Smooth muscle cell (in vitro differentiated cells): ENCODE measurements around the gene ADPGK. TPM values are rescaled to one million over a fixed set of nuclear protein-coding genes. Genes with fewer than 3 reads are reported as not detected.
"Not testable (repeated sequence)": the region's sequence is repeated elsewhere in the genome, so short reads cannot be mapped to it uniquely, and the experiment has no call there.

Source experiments
- DNase-seq: peaks from one replicate; lab custom pipeline; 2025; ENCODE audit not compliant: unreplicated experiment; lab: John Stamatoyannopoulos, UW
- H2AFZ ChIP-seq: fragments of 200-600 bp; sonication (generic); 2 replicates; pipeline ENCODE4 v1.6.0; 2016; ENCODE audit warnings: antibody characterized with exemption, low read depth, mild to moderate bottlenecking
- H3F3A ChIP-seq: fragments of 200-600 bp; sonication (generic); 2 replicates; pipeline ENCODE4 v1.6.0; 2017; ENCODE audit warnings: antibody characterized with exemption, low read depth
- H3K27ac ChIP-seq: fragments of 200-600 bp; sonication (generic); 2 replicates; pipeline ENCODE4 v1.5.1; 2016; ENCODE audit warnings: low read depth, mild to moderate bottlenecking
- H3K27me3 ChIP-seq: fragments of 200-600 bp; sonication (generic); 2 replicates; pipeline ENCODE4 v1.6.1; 2016; ENCODE audit warnings: low read depth, mild to moderate bottlenecking
- H3K36me3 ChIP-seq: fragments of 200-600 bp; sonication (generic); 2 replicates; pipeline ENCODE4 v1.5.1; 2016; ENCODE audit warnings: low read depth
- H3K4me1 ChIP-seq: fragments of 200-600 bp; sonication (generic); 2 replicates; pipeline ENCODE4 v1.5.1; 2016; ENCODE audit warnings: low read depth
- H3K4me2 ChIP-seq: fragments of 200-600 bp; sonication (generic); 2 replicates; pipeline ENCODE4 v1.6.0; 2016; ENCODE audit warnings: mild to moderate bottlenecking
- H3K4me3 ChIP-seq: fragments of 200-600 bp; sonication (generic); 2 replicates; pipeline ENCODE4 v1.5.1; 2016; ENCODE audit warnings: mild to moderate bottlenecking
- H3K79me2 ChIP-seq: fragments of 200-600 bp; sonication (generic); 2 replicates; pipeline ENCODE4 v1.6.0; 2016; ENCODE audit warnings: low read depth, mild to moderate bottlenecking
- H3K9ac ChIP-seq: fragments of 200-600 bp; sonication (generic); 2 replicates; pipeline ENCODE4 v1.6.0; 2016; ENCODE audit warnings: low read depth
- H3K9me3 ChIP-seq: fragments of 200-600 bp; sonication (generic); replicated peaks from 2 replicates; pipeline ENCODE4 v1.5.1; 2016; ENCODE audit warnings: low read depth
- H4K20me1 ChIP-seq: fragments of 200-600 bp; sonication (generic); 2 replicates; pipeline ENCODE4 v1.6.0; 2016; ENCODE audit warnings: low read depth
- WGBS: methylation state at CpG from one replicate; pipeline ENCODE4 v1.1.7; 2016; ENCODE audit warnings: low lambda C conversion rate; 5-methylcytosine and 5-hydroxymethylcytosine counted together
- polyA plus RNA-seq: library from polyadenylated mRNA; unstranded; fragments of >200 nt; fragmentation: Nextera tagmentation; extraction: Ambion mirVana; gene quantifications from 2 replicates; pipeline ENCODE4 v1.2.1, GENCODE V29; 2016
- total RNA-seq: library from RNA; depleted of rRNA; stranded (reverse); fragments of >200 nt; gene quantifications from 2 replicates; pipeline ENCODE4 v1.2.3, GENCODE V29; 2014
- TF ChIP-seq, protein P1 (sequence below): fragments of 200-600 bp; sonication (generic); IDR thresholded peaks from 2 replicates; pipeline ENCODE4 v1.5.1; 2017; ENCODE audit warnings: borderline replicate concordance, mild to moderate bottlenecking, antibody characterized with exemption; ENCODE audit not compliant: insufficient read depth, poor library complexity, severe bottlenecking

ADPGK gene
- total and polyA plus RNA-seq, 2 experiments from 2014 or later: 53.4 to 67.3 TPM

DNA sequence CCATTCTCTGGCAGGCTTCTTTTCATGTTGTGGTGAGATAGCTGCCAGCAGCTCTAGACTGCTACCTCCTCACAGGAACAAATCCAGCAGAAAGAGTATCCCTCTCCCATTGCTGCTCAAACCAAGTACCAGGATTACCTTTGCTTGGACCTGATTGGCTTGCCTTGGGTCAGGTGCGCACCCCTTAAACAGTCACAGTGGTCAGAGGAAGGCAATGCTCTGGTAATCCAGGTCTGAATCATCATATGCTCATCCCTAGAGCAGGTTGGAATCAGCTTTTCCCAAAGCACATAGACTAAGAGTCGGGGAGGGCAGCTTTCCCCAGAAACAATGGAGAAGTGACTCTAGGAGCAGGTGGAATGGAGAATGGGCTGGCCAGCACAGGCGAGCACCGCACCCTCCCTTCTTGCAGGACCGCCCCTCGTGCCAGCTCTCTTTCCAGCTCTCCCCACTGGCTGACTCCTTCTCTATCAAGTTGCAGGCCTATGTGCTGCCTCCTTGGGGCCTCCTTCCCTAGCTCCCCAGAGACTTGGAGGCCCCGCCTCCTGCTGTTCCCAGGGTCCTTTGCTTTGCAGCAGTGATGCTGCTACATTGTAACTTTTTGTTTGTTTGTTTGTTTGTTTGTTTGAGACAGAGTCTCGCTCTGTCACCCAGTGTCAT, 29.9 kb upstream of the ADPGK start:
- TF ChIP-seq, protein P1, sequence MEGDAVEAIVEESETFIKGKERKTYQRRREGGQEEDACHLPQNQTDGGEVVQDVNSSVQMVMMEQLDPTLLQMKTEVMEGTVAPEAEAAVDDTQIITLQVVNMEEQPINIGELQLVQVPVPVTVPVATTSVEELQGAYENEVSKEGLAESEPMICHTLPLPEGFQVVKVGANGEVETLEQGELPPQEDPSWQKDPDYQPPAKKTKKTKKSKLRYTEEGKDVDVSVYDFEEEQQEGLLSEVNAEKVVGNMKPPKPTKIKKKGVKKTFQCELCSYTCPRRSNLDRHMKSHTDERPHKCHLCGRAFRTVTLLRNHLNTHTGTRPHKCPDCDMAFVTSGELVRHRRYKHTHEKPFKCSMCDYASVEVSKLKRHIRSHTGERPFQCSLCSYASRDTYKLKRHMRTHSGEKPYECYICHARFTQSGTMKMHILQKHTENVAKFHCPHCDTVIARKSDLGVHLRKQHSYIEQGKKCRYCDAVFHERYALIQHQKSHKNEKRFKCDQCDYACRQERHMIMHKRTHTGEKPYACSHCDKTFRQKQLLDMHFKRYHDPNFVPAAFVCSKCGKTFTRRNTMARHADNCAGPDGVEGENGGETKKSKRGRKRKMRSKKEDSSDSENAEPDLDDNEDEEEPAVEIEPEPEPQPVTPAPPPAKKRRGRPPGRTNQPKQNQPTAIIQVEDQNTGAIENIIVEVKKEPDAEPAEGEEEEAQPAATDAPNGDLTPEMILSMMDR: no peak
- no peaks in the 10 kb centered on the region for H3K36me3 ChIP-seq
- DNase-seq: no peak
- H3K27ac ChIP-seq: no peak overlapping the region
- no peak overlapping the region for H2AFZ ChIP-seq
- H3K27me3 ChIP-seq: peaks cover 17% of the 10 kb centered on the region
- no peaks in the 10 kb centered on the region for H3K4me1 ChIP-seq
- H3F3A ChIP-seq: no peaks in the 10 kb centered on the region
- H3K4me3 ChIP-seq: no peak overlapping the region
- no peaks in the 10 kb centered on the region for H3K9me3 ChIP-seq
- no peaks in the 10 kb centered on the region for H3K79me2 ChIP-seq
- no peaks in the 10 kb centered on the region for H4K20me1 ChIP-seq
- no peak overlapping the region for H3K9ac ChIP-seq
- 81% methylated on average over 8 of the region's 8 CpGs for WGBS
- no peak overlapping the region for H3K4me2 ChIP-seq

DNA sequence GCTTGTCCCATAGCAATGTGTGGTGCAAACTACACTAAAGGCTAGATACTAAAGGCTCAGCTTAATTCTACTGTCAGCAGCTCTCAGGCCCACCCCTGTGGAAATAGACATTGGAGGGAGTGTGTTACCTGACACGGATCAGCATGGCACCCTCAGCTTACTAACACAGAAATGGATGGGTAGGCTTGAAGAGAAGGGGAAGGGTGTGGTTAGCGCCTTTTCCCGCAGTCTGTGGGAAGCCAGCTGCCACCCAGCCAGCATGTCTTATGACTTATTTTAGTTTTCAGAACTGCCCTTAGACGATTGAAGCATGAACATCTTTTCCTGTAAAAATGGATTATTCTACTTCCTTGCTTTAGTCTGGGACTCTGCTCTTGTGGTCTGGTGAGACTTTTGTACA, 25.8 kb upstream of the ADPGK start:
- no peaks in the 10 kb centered on the region for H3K9me3 ChIP-seq
- 93% methylated on average over 4 of the region's 4 CpGs for WGBS
- no peak overlapping the region for H3K4me2 ChIP-seq
- no peak overlapping the region for H3K9ac ChIP-seq
- DNase-seq: no peak
- H3K79me2 ChIP-seq: no peaks in the 10 kb centered on the region
- no peak overlapping the region for H3K27ac ChIP-seq
- no peak overlapping the region for H3K4me3 ChIP-seq
- H4K20me1 ChIP-seq: no peaks in the 10 kb centered on the region
- TF ChIP-seq, protein P1: no peak
- no peaks in the 10 kb centered on the region for H3K36me3 ChIP-seq
- H3F3A ChIP-seq: no peaks in the 10 kb centered on the region
- no peak overlapping the region for H2AFZ ChIP-seq
- peaks cover 17% of the 10 kb centered on the region for H3K27me3 ChIP-seq
- H3K4me1 ChIP-seq: no peaks in the 10 kb centered on the region

DNA sequence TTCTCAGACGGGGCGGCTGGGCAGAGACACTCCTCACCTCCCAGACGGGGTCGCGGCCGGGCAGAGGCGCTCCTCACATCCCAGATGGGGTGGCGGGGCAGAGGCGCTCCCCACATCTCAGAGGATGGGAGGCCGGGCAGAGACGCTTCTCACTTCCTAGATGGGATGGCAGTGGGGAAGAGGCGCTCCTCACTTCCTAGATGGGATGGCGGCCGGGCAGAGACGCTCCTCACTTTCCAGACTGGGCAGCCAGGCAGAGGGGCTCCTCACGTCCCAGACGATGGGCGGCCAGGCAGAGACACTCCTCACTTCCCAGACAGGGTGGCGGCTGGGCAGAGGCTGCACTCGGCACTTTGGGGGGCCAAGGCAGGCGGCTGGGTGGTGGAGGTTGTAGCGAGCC, 23.8 kb upstream of the ADPGK start:
- H3K4me3 ChIP-seq, H3F3A ChIP-seq: not testable (repeated sequence)
- WGBS: 97% methylated on average over 18 of the region's 22 CpGs

GRCh38 chr15:72803006-72803405, 19.4 kb upstream of the ADPGK start:
- whole genome bisulfite sequencing: 75% methylated on average over 1 of the region's 1 CpG
- no peaks in the 10 kb centered on the region for H3K4me1 ChIP-seq
- H3F3A ChIP-seq: no peaks in the 10 kb centered on the region
- no peaks in the 10 kb centered on the region for H3K79me2 ChIP-seq
- TF ChIP-seq, protein P1: no peak
- no peaks in the 10 kb centered on the region for H4K20me1 ChIP-seq
- H3K4me2 ChIP-seq: no peak overlapping the region
- DNase-seq: no peak
- no peaks in the 10 kb centered on the region for H3K9me3 ChIP-seq
- H3K27me3 ChIP-seq: no peaks in the 10 kb centered on the region
- H3K27ac ChIP-seq: no peak overlapping the region
- no peak overlapping the region for H3K9ac ChIP-seq
- no peak overlapping the region for H3K4me3 ChIP-seq
- H2AFZ ChIP-seq: no peak overlapping the region
- H3K36me3 ChIP-seq: no peaks in the 10 kb centered on the region

More for the DNA sequence above, 23.8 kb upstream of the ADPGK start:
- H4K20me1 ChIP-seq, H3K9me3 ChIP-seq, H3K4me1 ChIP-seq, H3K79me2 ChIP-seq, H3K27ac ChIP-seq, H3K4me2 ChIP-seq, H3K36me3 ChIP-seq, H3K27me3 ChIP-seq, DNase-seq, H2AFZ ChIP-seq, H3K9ac ChIP-seq: not testable (repeated sequence)
